IMR-90 (cell line): ENCODE results near the gene FITM1.

Experiments used
- BHLHE40 ChIP-seq: fragments of 150-350 bp; IDR thresholded peaks from 2 replicates; pipeline ENCODE4 v1.6.1; 2016; ENCODE audit warnings: mild to moderate bottlenecking, low read depth, low read length
- CHD1 ChIP-seq: IDR thresholded peaks from 2 replicates; pipeline ENCODE4 v1.6.1; 2012; ENCODE audit warnings: low read depth, low read length, improper control_type of control experiment
- POLR2A ChIP-seq: IDR thresholded peaks from 2 replicates; pipeline ENCODE4 v1.6.1; 2012; ENCODE audit warnings: mild to moderate bottlenecking, low read depth, low read length
- RAD21 ChIP-seq: IDR thresholded peaks from 2 replicates; pipeline ENCODE4 v1.6.1; 2012; ENCODE audit warnings: low read length, improper control_type of control experiment
- SMC3 ChIP-seq: fragments of 150-350 bp; IDR thresholded peaks from 2 replicates; pipeline ENCODE4 v1.6.1; 2016; ENCODE audit warnings: low read depth, mild to moderate bottlenecking, antibody characterized with exemption, low read length, moderate library complexity
- TF ChIP-seq, protein P1 (sequence below): fragments of 150-350 bp; IDR thresholded peaks from 2 replicates; pipeline ENCODE4 v1.6.1; 2017; ENCODE audit warnings: mild to moderate bottlenecking, antibody characterized with exemption, low read length, low read depth
- TF ChIP-seq, protein P2 (sequence below): conservative IDR thresholded peaks from 2 replicates; pipeline ENCODE4 v1.5.1; 2012; ENCODE audit warnings: mild to moderate bottlenecking, low read depth, low read length, improper control_type of control experiment

DNA sequence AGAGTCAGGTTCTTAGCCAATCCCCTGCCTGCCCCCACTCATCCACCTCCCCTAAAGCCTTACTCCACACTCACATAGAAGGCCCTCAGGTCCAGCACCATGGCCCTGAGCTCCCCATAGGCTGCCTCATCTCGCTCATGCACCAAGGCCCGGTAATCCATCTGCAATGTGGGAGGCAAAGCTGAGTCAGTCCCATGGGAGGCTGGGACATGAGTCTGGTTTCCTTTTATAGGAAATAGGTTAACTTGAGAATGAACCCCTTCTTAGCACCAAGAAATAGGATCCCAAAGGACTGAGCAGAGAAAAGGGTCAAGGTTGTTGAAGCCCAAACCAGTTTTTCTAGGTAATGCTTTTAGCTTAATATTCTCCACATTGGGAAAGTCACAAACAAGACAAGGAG is 13.1 kb downstream of the FITM1 start:
- TF ChIP-seq RAD21 (no peak), SMC3 (no peak), POLR2A (no peak), BHLHE40 (no peak), CHD1 (no peak)
- TF ChIP-seq, protein P1, sequence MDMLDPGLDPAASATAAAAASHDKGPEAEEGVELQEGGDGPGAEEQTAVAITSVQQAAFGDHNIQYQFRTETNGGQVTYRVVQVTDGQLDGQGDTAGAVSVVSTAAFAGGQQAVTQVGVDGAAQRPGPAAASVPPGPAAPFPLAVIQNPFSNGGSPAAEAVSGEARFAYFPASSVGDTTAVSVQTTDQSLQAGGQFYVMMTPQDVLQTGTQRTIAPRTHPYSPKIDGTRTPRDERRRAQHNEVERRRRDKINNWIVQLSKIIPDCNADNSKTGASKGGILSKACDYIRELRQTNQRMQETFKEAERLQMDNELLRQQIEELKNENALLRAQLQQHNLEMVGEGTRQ = no peak
- TF ChIP-seq, protein P2, sequence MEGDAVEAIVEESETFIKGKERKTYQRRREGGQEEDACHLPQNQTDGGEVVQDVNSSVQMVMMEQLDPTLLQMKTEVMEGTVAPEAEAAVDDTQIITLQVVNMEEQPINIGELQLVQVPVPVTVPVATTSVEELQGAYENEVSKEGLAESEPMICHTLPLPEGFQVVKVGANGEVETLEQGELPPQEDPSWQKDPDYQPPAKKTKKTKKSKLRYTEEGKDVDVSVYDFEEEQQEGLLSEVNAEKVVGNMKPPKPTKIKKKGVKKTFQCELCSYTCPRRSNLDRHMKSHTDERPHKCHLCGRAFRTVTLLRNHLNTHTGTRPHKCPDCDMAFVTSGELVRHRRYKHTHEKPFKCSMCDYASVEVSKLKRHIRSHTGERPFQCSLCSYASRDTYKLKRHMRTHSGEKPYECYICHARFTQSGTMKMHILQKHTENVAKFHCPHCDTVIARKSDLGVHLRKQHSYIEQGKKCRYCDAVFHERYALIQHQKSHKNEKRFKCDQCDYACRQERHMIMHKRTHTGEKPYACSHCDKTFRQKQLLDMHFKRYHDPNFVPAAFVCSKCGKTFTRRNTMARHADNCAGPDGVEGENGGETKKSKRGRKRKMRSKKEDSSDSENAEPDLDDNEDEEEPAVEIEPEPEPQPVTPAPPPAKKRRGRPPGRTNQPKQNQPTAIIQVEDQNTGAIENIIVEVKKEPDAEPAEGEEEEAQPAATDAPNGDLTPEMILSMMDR = no peak
